IPS-15b (cell line): ENCODE data around the gene JARID2.

ENCODE experiments used
- H3K27me3 ChIP-seq: one replicate; pipeline ENCODE4 v1.6.1; 2013; ENCODE audit warnings: low read length; ENCODE audit not compliant: control insufficient read depth, insufficient read depth
- H3K36me3 ChIP-seq: one replicate; pipeline ENCODE4 v1.6.1; 2013; ENCODE audit warnings: low read length; ENCODE audit not compliant: control insufficient read depth, insufficient read depth
- H3K4me1 ChIP-seq: one replicate; pipeline ENCODE4 v1.6.1; 2013; ENCODE audit warnings: mild to moderate bottlenecking, low read length; ENCODE audit not compliant: control insufficient read depth, insufficient read depth
- H3K4me3 ChIP-seq: one replicate; pipeline ENCODE4 v1.5.1; 2013; ENCODE audit warnings: low read depth, low read length
- H3K9ac ChIP-seq: one replicate; pipeline ENCODE4 v1.6.1; 2013; ENCODE audit warnings: low read depth, mild to moderate bottlenecking, low read length
- H3K9me3 ChIP-seq: one replicate; pipeline ENCODE4 v1.6.1; 2013; ENCODE audit warnings: mild to moderate bottlenecking, low read length; ENCODE audit not compliant: control insufficient read depth, insufficient read depth

JARID2 gene

DNA sequence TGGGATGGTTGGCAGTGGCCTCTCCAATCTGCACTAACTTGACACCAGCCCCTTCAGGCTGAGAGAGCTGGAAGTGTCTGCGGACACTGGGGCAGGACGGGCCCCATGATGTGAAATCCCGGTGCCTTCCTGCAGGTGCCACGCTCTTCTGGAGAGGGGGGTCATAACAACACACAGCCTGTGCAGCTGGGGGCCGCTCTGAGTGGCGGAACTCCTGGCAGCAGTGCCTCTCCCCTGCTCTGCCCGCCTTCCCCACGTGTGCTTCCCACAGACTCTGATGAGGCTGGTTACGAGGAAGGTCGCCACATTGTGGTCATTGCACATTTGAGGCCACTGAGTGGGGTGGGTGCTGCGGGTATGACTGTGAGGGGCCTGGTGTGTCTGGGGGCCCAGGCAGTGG lies 271.7 kb downstream of the JARID2 start:
- H3K27me3 ChIP-seq: no peaks in the 10 kb centered on the region
- no peaks in the 10 kb centered on the region for H3K9me3 ChIP-seq
- no peaks in the 10 kb centered on the region for H3K4me1 ChIP-seq
- H3K36me3 ChIP-seq: peaks cover 76% of the 10 kb centered on the region
- H3K4me3 ChIP-seq: no peak overlapping the region
- H3K9ac ChIP-seq: no peak overlapping the region

- Histone ChIP-seq H3K4me3 (no peak overlapping the region), H3K9me3 (no peaks in the 10 kb centered on the region), H3K27me3 (no peaks in the 10 kb centered on the region), H3K4me1 (no peaks in the 10 kb centered on the region), H3K9ac (no peak overlapping the region), H3K36me3 (peaks cover 71% of the 10 kb centered on the region)
Measured at GRCh38 chr6:15518057-15518456, 272.2 kb downstream of the JARID2 start.

DNA sequence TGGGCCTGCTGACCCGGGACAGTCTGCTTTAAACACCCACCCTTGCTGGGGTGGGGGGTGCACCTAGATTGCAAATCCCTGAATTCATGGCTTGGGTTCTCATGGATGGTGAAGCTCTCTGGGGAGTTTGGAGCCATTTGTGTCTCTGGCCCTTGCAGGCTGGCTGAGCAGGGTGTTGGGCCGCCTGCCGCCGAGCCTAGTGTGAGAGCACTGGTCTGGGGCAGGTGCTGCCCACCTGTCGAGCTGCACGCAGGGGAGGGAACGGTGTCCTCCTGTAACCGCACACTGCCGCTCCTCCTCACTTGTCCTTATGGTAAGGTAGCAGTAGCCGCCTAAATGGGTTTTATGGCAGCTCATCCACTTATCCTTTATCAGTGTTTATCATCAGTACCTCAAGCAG lies 273.0 kb downstream of the JARID2 start:
- H3K9ac ChIP-seq: no peak overlapping the region
- no peak overlapping the region for H3K4me3 ChIP-seq
- no peaks in the 10 kb centered on the region for H3K4me1 ChIP-seq
- H3K27me3 ChIP-seq: no peaks in the 10 kb centered on the region
- peaks cover 63% of the 10 kb centered on the region for H3K36me3 ChIP-seq
- no peaks in the 10 kb centered on the region for H3K9me3 ChIP-seq

DNA sequence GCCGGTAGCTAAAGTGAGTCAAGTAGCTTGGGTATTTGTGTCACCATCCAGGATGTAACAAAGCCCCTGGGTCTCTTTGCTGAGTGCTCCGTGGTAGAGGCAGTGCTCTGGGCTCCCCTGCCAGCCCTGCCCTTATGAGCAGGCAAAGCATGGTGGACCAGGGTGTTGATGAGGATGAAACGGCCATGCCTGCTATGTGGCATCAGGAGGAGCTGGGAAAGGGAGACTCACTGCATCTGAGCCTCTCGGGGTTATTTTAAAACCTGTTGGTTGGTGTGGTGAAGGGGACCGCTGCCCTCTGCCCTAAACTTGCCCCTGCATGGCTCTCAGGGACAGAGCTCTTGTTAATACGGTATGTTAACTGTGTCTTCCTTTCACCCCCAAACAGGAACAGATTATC lies 273.8 kb downstream of the JARID2 start:
- Histone ChIP-seq H3K4me3 (no peak overlapping the region), H3K36me3 (peaks cover 55% of the 10 kb centered on the region), H3K9ac (no peak overlapping the region), H3K27me3 (no peaks in the 10 kb centered on the region), H3K9me3 (no peaks in the 10 kb centered on the region), H3K4me1 (no peaks in the 10 kb centered on the region)

- Histone ChIP-seq H3K4me1 (no peaks in the 10 kb centered on the region), H3K27me3 (no peaks in the 10 kb centered on the region), H3K9ac (no peak overlapping the region), H3K36me3 (peaks cover 47% of the 10 kb centered on the region), H3K9me3 (no peaks in the 10 kb centered on the region), H3K4me3 (no peak overlapping the region)
Measured at GRCh38 chr6:15520626-15521203, 274.8 kb downstream of the JARID2 start.

DNA sequence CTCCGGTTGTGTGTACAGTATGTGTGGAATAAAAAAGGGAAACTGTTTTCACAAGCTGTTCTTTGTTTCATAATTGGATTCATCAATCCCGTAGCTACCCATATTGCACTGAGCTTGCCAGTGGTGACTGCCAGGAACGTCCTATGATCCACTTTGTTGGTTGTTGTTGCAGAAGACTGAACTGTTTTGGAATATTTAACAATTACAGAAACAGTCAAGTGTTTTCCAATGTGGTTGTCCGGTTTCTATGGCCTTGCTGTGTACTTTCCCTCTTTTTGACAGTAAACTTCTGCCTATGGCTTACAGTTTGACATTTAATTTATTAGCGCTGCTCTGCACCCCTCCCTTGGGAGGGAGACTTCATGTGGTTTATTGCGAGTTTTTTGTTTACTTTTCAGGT lies 275.7 kb downstream of the JARID2 start:
- H3K27me3 ChIP-seq: no peaks in the 10 kb centered on the region
- H3K4me3 ChIP-seq: no peak overlapping the region
- H3K9me3 ChIP-seq: no peaks in the 10 kb centered on the region
- peaks cover 40% of the 10 kb centered on the region for H3K36me3 ChIP-seq
- H3K9ac ChIP-seq: no peak overlapping the region
- no peaks in the 10 kb centered on the region for H3K4me1 ChIP-seq

- Histone ChIP-seq H3K4me1 (no peaks in the 10 kb centered on the region), H3K36me3 (peaks cover 36% of the 10 kb centered on the region), H3K9ac (no peak overlapping the region), H3K9me3 (no peaks in the 10 kb centered on the region), H3K4me3 (no peak overlapping the region), H3K27me3 (no peaks in the 10 kb centered on the region)
Measured at GRCh38 chr6:15522026-15522425, 276.2 kb downstream of the JARID2 start.

DNA sequence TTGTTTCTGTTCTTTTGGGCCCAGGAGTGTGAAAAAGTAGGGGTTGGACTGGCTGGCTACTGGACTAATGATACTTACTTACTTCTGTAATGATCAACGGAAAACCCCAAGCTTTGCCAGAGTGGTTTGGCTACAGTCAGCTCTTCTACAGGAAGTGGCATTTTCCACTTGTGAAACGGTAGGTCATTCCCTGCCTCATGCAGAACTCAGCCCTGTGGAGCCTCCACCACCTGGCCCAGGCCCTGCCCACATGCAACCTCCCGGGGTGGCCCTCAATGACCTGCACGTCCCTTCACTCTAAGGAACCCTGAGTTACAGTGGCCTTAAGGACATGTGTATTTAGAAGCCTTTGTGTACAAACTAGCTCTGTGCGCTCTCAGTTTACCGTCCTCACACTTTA lies 276.6 kb downstream of the JARID2 start:
- H3K36me3 ChIP-seq: peaks cover 32% of the 10 kb centered on the region
- H3K9me3 ChIP-seq: no peaks in the 10 kb centered on the region
- no peak overlapping the region for H3K4me3 ChIP-seq

DNA sequence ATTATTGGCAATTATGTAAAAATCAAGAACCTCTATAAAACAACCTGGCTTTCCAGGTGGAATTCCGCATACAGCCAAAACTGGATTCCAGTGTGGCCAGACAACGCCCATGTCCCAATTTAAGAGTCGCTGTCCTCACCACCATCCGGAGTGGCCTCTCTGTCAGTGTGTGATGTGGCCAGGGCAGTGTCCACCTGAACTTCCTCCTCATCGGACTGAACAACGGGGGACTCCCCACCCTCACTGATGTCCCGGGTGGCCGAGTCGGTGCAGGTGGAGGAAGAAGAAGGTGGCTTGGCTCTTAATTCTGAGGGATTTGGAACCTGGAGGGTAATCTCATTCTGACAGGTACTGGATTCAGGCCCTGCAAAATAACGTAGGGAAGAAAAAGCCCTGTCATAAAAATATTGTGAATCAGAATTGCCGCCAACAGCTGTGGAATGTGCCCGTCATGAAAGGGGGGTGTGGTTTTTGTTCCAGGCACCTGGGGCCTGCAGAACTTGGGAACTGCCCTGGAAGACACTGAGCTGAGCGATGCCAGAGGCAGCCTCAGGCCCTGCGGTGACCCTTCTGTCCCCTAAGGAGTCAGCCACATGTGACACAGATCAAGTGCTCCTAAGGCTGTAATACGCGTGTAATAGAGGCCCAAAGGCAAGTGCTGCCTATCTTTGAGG lies 277.1 kb downstream of the JARID2 start:
- no peaks in the 10 kb centered on the region for H3K9me3 ChIP-seq
- H3K9ac ChIP-seq: no peak overlapping the region
- peaks cover 26% of the 10 kb centered on the region for H3K36me3 ChIP-seq
- H3K4me3 ChIP-seq: no peak overlapping the region
- no peaks in the 10 kb centered on the region for H3K4me1 ChIP-seq
- no peaks in the 10 kb centered on the region for H3K27me3 ChIP-seq

More for the DNA sequence above, 276.6 kb downstream of the JARID2 start:
- Histone ChIP-seq H3K27me3 (no peaks in the 10 kb centered on the region), H3K9ac (no peak overlapping the region), H3K4me1 (no peaks in the 10 kb centered on the region)

GRCh38 chr6:15523679-15524630 lies 278.1 kb downstream of the JARID2 start:
- Histone ChIP-seq H3K36me3 (peaks cover 18% of the 10 kb centered on the region), H3K4me3 (no peak overlapping the region), H3K27me3 (no peaks in the 10 kb centered on the region)

DNA sequence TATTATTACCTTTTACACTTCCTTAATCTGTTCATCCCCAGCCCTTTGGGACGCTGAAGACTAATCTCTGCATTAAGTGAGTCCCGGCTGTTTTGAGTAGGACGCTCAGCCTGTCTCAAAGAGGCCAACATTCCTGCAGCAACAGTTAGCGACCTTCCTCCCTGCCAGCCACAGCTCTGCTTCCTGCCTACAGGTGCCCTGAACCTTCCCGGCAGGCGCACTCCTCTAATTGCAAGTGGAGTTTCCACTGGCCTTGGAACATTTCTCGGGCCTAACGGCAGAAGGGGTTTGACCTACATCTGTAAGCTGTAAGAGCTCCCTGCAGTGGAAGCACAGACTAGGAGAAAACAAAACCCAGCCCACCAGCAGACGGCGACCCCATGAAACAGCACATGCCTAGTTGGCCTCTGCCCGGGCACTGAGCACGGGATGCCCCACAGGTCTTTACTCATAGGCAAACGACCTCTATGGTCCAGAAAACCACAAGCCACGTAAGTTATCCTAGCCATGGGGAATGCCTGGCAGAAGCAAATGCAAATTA lies 279.1 kb downstream of the JARID2 start:
- Histone ChIP-seq H3K4me1 (no peaks in the 10 kb centered on the region), H3K27me3 (no peaks in the 10 kb centered on the region), H3K9ac (no peak overlapping the region), H3K36me3 (peaks cover 10% of the 10 kb centered on the region), H3K9me3 (no peaks in the 10 kb centered on the region), H3K4me3 (no peak overlapping the region)

More at GRCh38 chr6:15523679-15524630, 278.1 kb downstream of the JARID2 start:
- H3K9me3 ChIP-seq: no peaks in the 10 kb centered on the region
- no peaks in the 10 kb centered on the region for H3K4me1 ChIP-seq
- H3K9ac ChIP-seq: no peak overlapping the region
